Subcutaneous abdominal adipose tissue (tissue), 5 donors: Measurements from ENCODE around the gene TEX51.

Experiments
- H3K27ac ChIP-seq: one replicate; pipeline ENCODE4 v1.7.0; 2013; ENCODE audit warnings: low read depth, mild to moderate bottlenecking, inconsistent platforms, low read length, moderate library complexity
- H3K27me3 ChIP-seq, 5 donors: one replicate each; pipeline ENCODE4 v1.7.0; 2013; ENCODE audit warnings: low read length in 5 of 5, inconsistent platforms in 1 of 5; ENCODE audit not compliant: control insufficient read depth in 5 of 5, insufficient read depth in 4 of 5
- H3K36me3 ChIP-seq, 5 donors: one replicate each; pipeline ENCODE4 v1.7.0; 2013; ENCODE audit warnings: low read length in 5 of 5; ENCODE audit not compliant: control insufficient read depth in 5 of 5, insufficient read depth in 5 of 5
- H3K4me1 ChIP-seq, 5 donors: one replicate each; pipeline ENCODE4 v1.7.0; 2013; ENCODE audit warnings: low read length in 5 of 5, mild to moderate bottlenecking in 3 of 5, moderate library complexity in 1 of 5; ENCODE audit not compliant: control insufficient read depth in 5 of 5, insufficient read depth in 5 of 5
- H3K4me3 ChIP-seq, 5 donors: one replicate each; pipeline ENCODE4 v1.7.0; 2013; ENCODE audit warnings: low read length in 5 of 5, low read depth in 1 of 5
- H3K9ac ChIP-seq, 5 donors: one replicate each; pipeline ENCODE4 v1.7.0; 2013; ENCODE audit warnings: low read length in 5 of 5, mild to moderate bottlenecking in 4 of 5, moderate library complexity in 3 of 5
- H3K9me3 ChIP-seq, 5 donors: one replicate each; pipeline ENCODE4 v1.7.0; 2013; ENCODE audit warnings: low read length in 5 of 5; ENCODE audit not compliant: control insufficient read depth in 5 of 5
- donor health status: healthy.
- donor health status: healthy.
- donor health status: healthy.
- donor health status: healthy.
- donor health status: healthy.

Gene TEX51

GRCh38 chr2:126889496-126890135 is 9.1 kb upstream of the TEX51 start:
- Histone ChIP-seq H3K4me1 (peaks cover 0 to 18% (median 15%) of the 10 kb centered on the region in 5 donors), H3K27me3 (no peaks in the 10 kb centered on the region), H3K9ac (no peak overlapping the region), H3K27ac (no peak overlapping the region), H3K4me3 (no peak overlapping the region), H3K9me3 (no peaks in the 10 kb centered on the region), H3K36me3 (no peaks in the 10 kb centered on the region)

GRCh38 chr2:126890136-126890510 is 8.6 kb upstream of the TEX51 start:
- Histone ChIP-seq H3K9ac (no peak overlapping the region), H3K9me3 (no peaks in the 10 kb centered on the region), H3K27me3 (no peaks in the 10 kb centered on the region), H3K36me3 (no peaks in the 10 kb centered on the region), H3K4me3 (no peak overlapping the region), H3K27ac (no peak overlapping the region), H3K4me1 (peaks cover 0 to 18% (median 15%) of the 10 kb centered on the region in 5 donors)

- Histone ChIP-seq H3K27ac (no peak overlapping the region), H3K4me1 (peaks cover 0 to 12% (median 12%) of the 10 kb centered on the region in 5 donors), H3K9ac (no peak overlapping the region), H3K9me3 (no peaks in the 10 kb centered on the region), H3K4me3 (no peak overlapping the region), H3K27me3 (no peaks in the 10 kb centered on the region), H3K36me3 (no peaks in the 10 kb centered on the region)
Observed at GRCh38 chr2:126890551-126891450, 7.9 kb upstream of the TEX51 start.

- Histone ChIP-seq H3K4me3 (no peak overlapping the region), H3K36me3 (no peaks in the 10 kb centered on the region), H3K9ac (no peak overlapping the region), H3K4me1 (peaks cover 0 to 2% (median under 1%) of the 10 kb centered on the region in 5 donors), H3K9me3 (no peaks in the 10 kb centered on the region), H3K27me3 (no peaks in the 10 kb centered on the region), H3K27ac (no peak overlapping the region)
Observed at GRCh38 chr2:126891681-126892500, 6.8 kb upstream of the TEX51 start.

- H3K4me3 ChIP-seq = no peak overlapping the region
- H3K9ac ChIP-seq = no peak overlapping the region
- H3K36me3 ChIP-seq = no peaks in the 10 kb centered on the region
- no peaks in the 10 kb centered on the region for H3K4me1 ChIP-seq
- no peaks in the 10 kb centered on the region for H3K9me3 ChIP-seq
- H3K27me3 ChIP-seq = no peaks in the 10 kb centered on the region
- H3K27ac ChIP-seq = no peak overlapping the region
Observed at GRCh38 chr2:126893153-126893552, 5.5 kb upstream of the TEX51 start.

GRCh38 chr2:126893606-126894005 is 5.1 kb upstream of the TEX51 start:
- H3K4me1 ChIP-seq = no peaks in the 10 kb centered on the region
- no peaks in the 10 kb centered on the region for H3K27me3 ChIP-seq
- no peak overlapping the region for H3K9ac ChIP-seq
- H3K36me3 ChIP-seq = no peaks in the 10 kb centered on the region
- no peaks in the 10 kb centered on the region for H3K9me3 ChIP-seq
- no peak overlapping the region for H3K27ac ChIP-seq
- H3K4me3 ChIP-seq = no peak overlapping the region

GRCh38 chr2:126894082-126894481 is 4.6 kb upstream of the TEX51 start:
- Histone ChIP-seq H3K36me3 (no peaks in the 10 kb centered on the region), H3K4me3 (no peak overlapping the region), H3K27ac (no peak overlapping the region), H3K4me1 (no peaks in the 10 kb centered on the region), H3K9ac (no peak overlapping the region), H3K27me3 (no peaks in the 10 kb centered on the region), H3K9me3 (no peaks in the 10 kb centered on the region)

GRCh38 chr2:126894585-126895182 is 4.0 kb upstream of the TEX51 start:
- no peak overlapping the region for H3K27ac ChIP-seq
- H3K9ac ChIP-seq = no peak overlapping the region
- no peaks in the 10 kb centered on the region for H3K4me1 ChIP-seq
- no peaks in the 10 kb centered on the region for H3K36me3 ChIP-seq
- no peaks in the 10 kb centered on the region for H3K27me3 ChIP-seq
- H3K4me3 ChIP-seq = no peak overlapping the region
- no peaks in the 10 kb centered on the region for H3K9me3 ChIP-seq

GRCh38 chr2:126895336-126895735 is 3.4 kb upstream of the TEX51 start:
- Histone ChIP-seq H3K4me3 (no peak overlapping the region), H3K27me3 (no peaks in the 10 kb centered on the region), H3K9me3 (no peaks in the 10 kb centered on the region), H3K9ac (no peak overlapping the region), H3K27ac (no peak overlapping the region), H3K4me1 (no peaks in the 10 kb centered on the region), H3K36me3 (no peaks in the 10 kb centered on the region)
